ENCODE measurements around the gene CHST15.

CHST15 gene

GRCh38 chr10:124045801-124046355 is 47.5 kb downstream of the CHST15 start:
- Histone ChIP-seq H3K4me3 (ENCODE audit: low read depth, low read length) (no peak overlapping the region), H3K4me1 (peaks cover 11% of the 10 kb centered on the region), H3K27me3 (no peaks in the 10 kb centered on the region), H3K36me3 (no peaks in the 10 kb centered on the region), H3K9me3 (no peaks in the 10 kb centered on the region)
- no peak for TF ChIP-seq CTCF (IDR thresholded peaks at IDR 0.05; ENCODE audit: low read depth, low read length)
- no peak for DNase-seq

- H3K4me1 ChIP-seq, result peaks cover 11% of the 10 kb centered on the region
- H3K36me3 ChIP-seq, result no peaks in the 10 kb centered on the region
- H3K27me3 ChIP-seq, result no peaks in the 10 kb centered on the region
- H3K4me3 ChIP-seq (ENCODE audit: low read depth, low read length), result no peak overlapping the region
- no peak for DNase-seq
- no peak for TF ChIP-seq CTCF (IDR thresholded peaks at IDR 0.05; ENCODE audit: low read depth, low read length)
- H3K9me3 ChIP-seq, result no peaks in the 10 kb centered on the region
Observed at GRCh38 chr10:124045276-124045675, 48.1 kb downstream of the CHST15 start.

GRCh38 chr10:124044143-124044862 is 49.1 kb downstream of the CHST15 start:
- no peak for DNase-seq
- Histone ChIP-seq H3K4me1 (peaks cover 11% of the 10 kb centered on the region), H3K36me3 (no peaks in the 10 kb centered on the region), H3K4me3 (ENCODE audit: low read depth, low read length) (no peak overlapping the region), H3K27me3 (no peaks in the 10 kb centered on the region), H3K9me3 (no peaks in the 10 kb centered on the region)
- no peak for TF ChIP-seq CTCF (IDR thresholded peaks at IDR 0.05; ENCODE audit: low read depth, low read length)

- peaks cover 11% of the 10 kb centered on the region for H3K4me1 ChIP-seq
- TF ChIP-seq CTCF (IDR thresholded peaks at IDR 0.05; ENCODE audit: low read depth, low read length), result no peak
- H3K4me3 ChIP-seq (ENCODE audit: low read depth, low read length), result no peak overlapping the region
- no peaks in the 10 kb centered on the region for H3K27me3 ChIP-seq
- H3K9me3 ChIP-seq, result no peaks in the 10 kb centered on the region
- no peak for DNase-seq
- no peaks in the 10 kb centered on the region for H3K36me3 ChIP-seq
Observed at GRCh38 chr10:124043310-124044142, 49.9 kb downstream of the CHST15 start.

GRCh38 chr10:124042656-124043309 is 50.6 kb downstream of the CHST15 start:
- peaks cover 11% of the 10 kb centered on the region for H3K4me1 ChIP-seq

More at GRCh38 chr10:124042656-124043309, 50.6 kb downstream of the CHST15 start:
- TF ChIP-seq CTCF (IDR thresholded peaks at IDR 0.05; ENCODE audit: low read depth, low read length), result no peak
- H3K9me3 ChIP-seq, result no peaks in the 10 kb centered on the region
- no peaks in the 10 kb centered on the region for H3K27me3 ChIP-seq
- no peaks in the 10 kb centered on the region for H3K36me3 ChIP-seq
- no peak overlapping the region for H3K4me3 ChIP-seq (ENCODE audit: low read depth, low read length)
- no peak for DNase-seq

Data from BE2C (cell line).